ENCODE results near the gene COMT.

The COMT gene

GRCh38 chr22:19986410-19987341 lies 45.1 kb downstream of the COMT start (continued):
- TF ChIP-seq ZBTB10 (tag by site-specific recombination; IDR thresholded peaks at IDR 0.05) (0 out of 2 replicates have a peak, but pooled peaks have one; percentile 30), ZNF449 (tag by site-specific recombination; IDR thresholded peaks at IDR 0.05) (peak; percentile 53; the same call in 1 of the 2 replicates), ZSCAN5A (tag by site-specific recombination; IDR thresholded peaks at IDR 0.05) (no peak), ZNF266 (tag by site-specific recombination; IDR thresholded peaks at IDR 0.05; ENCODE audit: low read depth) (0 out of 2 replicates have a peak, but pooled peaks have one; percentile 16), ZBTB20 (tag by site-specific recombination; IDR thresholded peaks at IDR 0.05) (peak; percentile 83), ZNF335 (tag by site-specific recombination; conservative IDR thresholded peaks at IDR 0.05) (peak; percentile 59), ZNF133 (tag by site-specific recombination; IDR thresholded peaks at IDR 0.05) (no peak), SP2 (tag by site-specific recombination; IDR thresholded peaks at IDR 0.05) (peak; percentile 78), ZNF580 (tag by site-specific recombination; IDR thresholded peaks at IDR 0.05) (no peak), ZNF16 (tag by site-specific recombination; IDR thresholded peaks at IDR 0.05; ENCODE audit: low read depth) (no peak), ZNF558 (tag by site-specific recombination; IDR thresholded peaks at IDR 0.05) (no peak), ZNF175 (tag by site-specific recombination; IDR thresholded peaks at IDR 0.05) (no peak), ZNF555 (tag by site-specific recombination; conservative IDR thresholded peaks at IDR 0.05) (no peak), ZNF292 (tag by site-specific recombination; IDR thresholded peaks at IDR 0.05; ENCODE audit: borderline replicate concordance, low read depth) (no peak), ZSCAN4 (tag by site-specific recombination; IDR thresholded peaks at IDR 0.05) (no peak), ZBTB1 (tag by site-specific recombination; IDR thresholded peaks at IDR 0.05) (no peak), ZSCAN23 (tag by site-specific recombination; IDR thresholded peaks at IDR 0.05) (no peak), PBX3 (CRISPR knock-in tag; IDR thresholded peaks at IDR 0.05) (no peak)
- TF ChIP-seq, protein P1, sequence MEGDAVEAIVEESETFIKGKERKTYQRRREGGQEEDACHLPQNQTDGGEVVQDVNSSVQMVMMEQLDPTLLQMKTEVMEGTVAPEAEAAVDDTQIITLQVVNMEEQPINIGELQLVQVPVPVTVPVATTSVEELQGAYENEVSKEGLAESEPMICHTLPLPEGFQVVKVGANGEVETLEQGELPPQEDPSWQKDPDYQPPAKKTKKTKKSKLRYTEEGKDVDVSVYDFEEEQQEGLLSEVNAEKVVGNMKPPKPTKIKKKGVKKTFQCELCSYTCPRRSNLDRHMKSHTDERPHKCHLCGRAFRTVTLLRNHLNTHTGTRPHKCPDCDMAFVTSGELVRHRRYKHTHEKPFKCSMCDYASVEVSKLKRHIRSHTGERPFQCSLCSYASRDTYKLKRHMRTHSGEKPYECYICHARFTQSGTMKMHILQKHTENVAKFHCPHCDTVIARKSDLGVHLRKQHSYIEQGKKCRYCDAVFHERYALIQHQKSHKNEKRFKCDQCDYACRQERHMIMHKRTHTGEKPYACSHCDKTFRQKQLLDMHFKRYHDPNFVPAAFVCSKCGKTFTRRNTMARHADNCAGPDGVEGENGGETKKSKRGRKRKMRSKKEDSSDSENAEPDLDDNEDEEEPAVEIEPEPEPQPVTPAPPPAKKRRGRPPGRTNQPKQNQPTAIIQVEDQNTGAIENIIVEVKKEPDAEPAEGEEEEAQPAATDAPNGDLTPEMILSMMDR (tag by site-specific recombination; IDR thresholded peaks at IDR 0.05): 0 out of 2 replicates have a peak, but pooled peaks have one; percentile 13
- TF ChIP-seq, protein P2, sequence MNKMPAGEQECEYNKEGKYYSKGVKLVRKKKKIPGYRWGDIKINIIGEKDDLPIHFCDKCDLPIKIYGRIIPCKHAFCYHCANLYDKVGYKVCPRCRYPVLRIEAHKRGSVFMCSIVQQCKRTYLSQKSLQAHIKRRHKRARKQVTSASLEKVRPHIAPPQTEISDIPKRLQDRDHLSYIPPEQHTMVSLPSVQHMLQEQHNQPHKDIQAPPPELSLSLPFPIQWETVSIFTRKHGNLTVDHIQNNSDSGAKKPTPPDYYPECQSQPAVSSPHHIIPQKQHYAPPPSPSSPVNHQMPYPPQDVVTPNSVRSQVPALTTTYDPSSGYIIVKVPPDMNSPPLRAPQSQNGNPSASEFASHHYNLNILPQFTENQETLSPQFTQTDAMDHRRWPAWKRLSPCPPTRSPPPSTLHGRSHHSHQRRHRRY (tag by site-specific recombination; IDR thresholded peaks at IDR 0.05): no peak
- TF ChIP-seq, protein P3, sequence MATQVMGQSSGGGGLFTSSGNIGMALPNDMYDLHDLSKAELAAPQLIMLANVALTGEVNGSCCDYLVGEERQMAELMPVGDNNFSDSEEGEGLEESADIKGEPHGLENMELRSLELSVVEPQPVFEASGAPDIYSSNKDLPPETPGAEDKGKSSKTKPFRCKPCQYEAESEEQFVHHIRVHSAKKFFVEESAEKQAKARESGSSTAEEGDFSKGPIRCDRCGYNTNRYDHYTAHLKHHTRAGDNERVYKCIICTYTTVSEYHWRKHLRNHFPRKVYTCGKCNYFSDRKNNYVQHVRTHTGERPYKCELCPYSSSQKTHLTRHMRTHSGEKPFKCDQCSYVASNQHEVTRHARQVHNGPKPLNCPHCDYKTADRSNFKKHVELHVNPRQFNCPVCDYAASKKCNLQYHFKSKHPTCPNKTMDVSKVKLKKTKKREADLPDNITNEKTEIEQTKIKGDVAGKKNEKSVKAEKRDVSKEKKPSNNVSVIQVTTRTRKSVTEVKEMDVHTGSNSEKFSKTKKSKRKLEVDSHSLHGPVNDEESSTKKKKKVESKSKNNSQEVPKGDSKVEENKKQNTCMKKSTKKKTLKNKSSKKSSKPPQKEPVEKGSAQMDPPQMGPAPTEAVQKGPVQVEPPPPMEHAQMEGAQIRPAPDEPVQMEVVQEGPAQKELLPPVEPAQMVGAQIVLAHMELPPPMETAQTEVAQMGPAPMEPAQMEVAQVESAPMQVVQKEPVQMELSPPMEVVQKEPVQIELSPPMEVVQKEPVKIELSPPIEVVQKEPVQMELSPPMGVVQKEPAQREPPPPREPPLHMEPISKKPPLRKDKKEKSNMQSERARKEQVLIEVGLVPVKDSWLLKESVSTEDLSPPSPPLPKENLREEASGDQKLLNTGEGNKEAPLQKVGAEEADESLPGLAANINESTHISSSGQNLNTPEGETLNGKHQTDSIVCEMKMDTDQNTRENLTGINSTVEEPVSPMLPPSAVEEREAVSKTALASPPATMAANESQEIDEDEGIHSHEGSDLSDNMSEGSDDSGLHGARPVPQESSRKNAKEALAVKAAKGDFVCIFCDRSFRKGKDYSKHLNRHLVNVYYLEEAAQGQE (tag by site-specific recombination; IDR thresholded peaks at IDR 0.05): peak; percentile 70
